Upper lobe of left lung (tissue), 6 donors: ENCODE measurements around the gene DNAH10. TPM values are rescaled to one million over a fixed set of nuclear protein-coding genes. Genes with fewer than 3 reads are reported as not detected.

ENCODE experiments used
- ATAC-seq, 2 donors: fragments of 200-7000 bp; cut with Tn5 transposase; one replicate each; pipeline ENCODE4 v1.9.1; 2022; ENCODE audit warnings: mild to moderate bottlenecking in 2 of 2, moderate library complexity in 2 of 2; ENCODE audit not compliant: low FRiP score in 2 of 2
- DNase-seq, 2 donors: peaks; one replicate each; pipeline ENCODE4 v3.0.0-alpha.2; 2019 to 2020
- H3K27ac ChIP-seq, 4 donors: fragments of 200-600 bp; sonication (generic); one replicate each; pipeline ENCODE4 v1.5.1; 2016 to 2019
- H3K27me3 ChIP-seq, 4 donors: fragments of 200-600 bp; sonication (generic); one replicate each; pipeline ENCODE4 v1.5.1; 2017 to 2019
- H3K36me3 ChIP-seq, 4 donors: fragments of 200-600 bp; sonication (generic); one replicate each; pipeline ENCODE4 v1.5.1; 2016 to 2019
- H3K4me1 ChIP-seq, 4 donors: fragments of 200-600 bp; sonication (generic); one replicate each; pipeline ENCODE4 v1.5.1; 2018 to 2019
- H3K4me3 ChIP-seq, 4 donors: fragments of 200-600 bp; sonication (generic); one replicate each; pipeline ENCODE4 v1.5.1; 2017 to 2019; ENCODE audit warnings: mild to moderate bottlenecking in 2 of 4, moderate library complexity in 1 of 4
- H3K9me3 ChIP-seq, 4 donors: fragments of 200-600 bp; sonication (generic); one replicate each; pipeline ENCODE4 v1.5.1; 2018 to 2019
- CTCF ChIP-seq, 6 experiments: fragments of 450-650 bp in 4 of 6; fragments of 200-600 bp in 2 of 6; sonication (generic) in 2 of 6; IDR thresholded peaks; one replicate each; pipeline ENCODE4 v1.5.1; 2016 to 2019; ENCODE audit warnings: antibody characterized with exemption in 6 of 6
- EP300 ChIP-seq, 4 donors: sonication (generic); formaldehyde crosslinking; IDR thresholded peaks; one replicate each; pipeline ENCODE4 v1.5.1; 2017; ENCODE audit warnings: antibody characterized with exemption in 4 of 4, control low read depth in 2 of 4
- POLR2A ChIP-seq, 4 donors: fragments of 450-650 bp; IDR thresholded peaks; one replicate each; pipeline ENCODE4 v1.5.1; 2016 to 2017; ENCODE audit warnings: antibody characterized with exemption in 4 of 4, mild to moderate bottlenecking in 2 of 4
- POLR2AphosphoS5 ChIP-seq, 2 donors: sonication (generic); formaldehyde crosslinking; IDR thresholded peaks; one replicate each; pipeline ENCODE4 v1.5.1; 2017; ENCODE audit warnings: antibody characterized with exemption in 2 of 2
- WGBS, 2 donors: methylation state at CpG; one replicate each; pipeline ENCODE4 v1.1.5; 2017 to 2018; 5-methylcytosine and 5-hydroxymethylcytosine counted together
- total RNA-seq, 6 donors: library from RNA; depleted of rRNA in 4 of 6; stranded (reverse); fragments of >200 nt in 4 of 6; gene quantifications; one replicate each; pipeline versions ENCODE4 v1.1.0 to v1.2.1, GENCODE V29; 2016 to 2021
- donor health status: DM: no; HTN: no; CAD: no; lungs with moderate emphysema.
- donor health status: DM: no; HTN: yes; CAD: no; lungs with severe emphysema.

DNAH10 gene
- total RNA-seq, 6 donors from 2014 or later, result 0.31 to 46.0 (median 8.3) TPM

- Histone ChIP-seq H3K36me3 (no peaks in the 10 kb centered on the region), H3K9me3 (peaks cover 0 to 9% (median 2%) of the 10 kb centered on the region in 4 donors), H3K4me3 (no peak overlapping the region), H3K27me3 (no peaks in the 10 kb centered on the region), H3K27ac (no peak overlapping the region), H3K4me1 (no peaks in the 10 kb centered on the region)
- TF ChIP-seq CTCF (IDR thresholded peaks at IDR 0.05) (no peak), POLR2AphosphoS5 (IDR thresholded peaks at IDR 0.05) (no peak), EP300 (IDR thresholded peaks at IDR 0.05) (no peak), POLR2A (IDR thresholded peaks at IDR 0.05) (no peak)
- ATAC-seq (no peak), DNase-seq (no peak)
- WGBS, 2 donors, result 91 to 93% methylated on average over 4 of the region's 4 CpGs
Measured at GRCh38 chr12:123816896-123817537, 54.9 kb downstream of the DNAH10 start.

GRCh38 chr12:123822804-123823203 lies 60.7 kb downstream of the DNAH10 start:
- Histone ChIP-seq H3K27me3 (no peaks in the 10 kb centered on the region), H3K4me3 (no peak overlapping the region), H3K36me3 (no peaks in the 10 kb centered on the region), H3K27ac (no peak overlapping the region), H3K9me3 (peaks cover 0 to 2% (median 0%) of the 10 kb centered on the region in 4 donors), H3K4me1 (no peaks in the 10 kb centered on the region)
- DNase-seq (no peak), ATAC-seq (no peak)
- no peak for TF ChIP-seq POLR2AphosphoS5 (IDR thresholded peaks at IDR 0.05)
- no peak for TF ChIP-seq EP300 (IDR thresholded peaks at IDR 0.05)
- TF ChIP-seq CTCF (IDR thresholded peaks at IDR 0.05), result no peak
- no peak for TF ChIP-seq POLR2A (IDR thresholded peaks at IDR 0.05)
- 75 to 86% methylated on average over 6 of the region's 6 CpGs for WGBS, 2 donors

GRCh38 chr12:123828120-123828519 lies 66.0 kb downstream of the DNAH10 start:
- TF ChIP-seq EP300 (IDR thresholded peaks at IDR 0.05) (no peak), POLR2A (IDR thresholded peaks at IDR 0.05) (no peak), POLR2AphosphoS5 (IDR thresholded peaks at IDR 0.05) (no peak), CTCF (IDR thresholded peaks at IDR 0.05) (no peak)
- Histone ChIP-seq H3K36me3 (no peaks in the 10 kb centered on the region), H3K4me1 (no peaks in the 10 kb centered on the region), H3K27ac (no peak overlapping the region), H3K9me3 (no peaks in the 10 kb centered on the region), H3K4me3 (no peak overlapping the region), H3K27me3 (no peaks in the 10 kb centered on the region)
- no peak for ATAC-seq
- WGBS, 2 donors, result 69 to 70% methylated on average over 3 of the region's 3 CpGs
- no peak for DNase-seq

- 76 to 81% methylated on average over 12 to 13 of the region's 13 CpGs for WGBS, 2 donors
- TF ChIP-seq POLR2AphosphoS5 (IDR thresholded peaks at IDR 0.05), result no peak
- no peak for TF ChIP-seq EP300 (IDR thresholded peaks at IDR 0.05)
- no peak for TF ChIP-seq CTCF (IDR thresholded peaks at IDR 0.05)
- no peak for TF ChIP-seq POLR2A (IDR thresholded peaks at IDR 0.05)
- DNase-seq, result no peak
- Histone ChIP-seq H3K4me1 (no peaks in the 10 kb centered on the region), H3K27me3 (no peaks in the 10 kb centered on the region), H3K4me3 (no peak overlapping the region), H3K27ac (no peak overlapping the region), H3K9me3 (no peaks in the 10 kb centered on the region), H3K36me3 (no peaks in the 10 kb centered on the region)
- no peak for ATAC-seq
Measured at GRCh38 chr12:123828854-123829547, 66.9 kb downstream of the DNAH10 start.
